ENCODE data around the gene ESYT1.

DNA sequence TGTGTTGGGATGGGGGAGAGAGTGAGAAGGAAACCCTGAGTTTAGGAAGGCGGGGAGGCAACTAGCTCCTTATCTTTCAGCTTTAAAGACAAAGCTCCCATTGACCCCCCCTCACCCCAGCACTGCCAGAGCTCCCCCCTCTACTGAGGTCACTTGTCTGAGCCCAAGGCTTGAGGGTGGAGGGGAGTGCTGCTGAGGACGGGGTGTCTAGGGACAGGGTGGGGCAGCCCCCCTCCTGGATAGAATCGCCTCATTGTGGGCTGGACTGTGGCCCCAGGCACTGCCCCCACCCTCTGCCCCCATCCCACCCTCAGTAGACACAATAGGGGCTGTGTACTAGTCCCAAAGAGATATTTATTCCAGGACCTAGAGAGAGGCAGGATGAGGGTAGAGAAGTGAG lies 45.1 kb upstream of the ESYT1 start:
- TF ChIP-seq, protein P1, sequence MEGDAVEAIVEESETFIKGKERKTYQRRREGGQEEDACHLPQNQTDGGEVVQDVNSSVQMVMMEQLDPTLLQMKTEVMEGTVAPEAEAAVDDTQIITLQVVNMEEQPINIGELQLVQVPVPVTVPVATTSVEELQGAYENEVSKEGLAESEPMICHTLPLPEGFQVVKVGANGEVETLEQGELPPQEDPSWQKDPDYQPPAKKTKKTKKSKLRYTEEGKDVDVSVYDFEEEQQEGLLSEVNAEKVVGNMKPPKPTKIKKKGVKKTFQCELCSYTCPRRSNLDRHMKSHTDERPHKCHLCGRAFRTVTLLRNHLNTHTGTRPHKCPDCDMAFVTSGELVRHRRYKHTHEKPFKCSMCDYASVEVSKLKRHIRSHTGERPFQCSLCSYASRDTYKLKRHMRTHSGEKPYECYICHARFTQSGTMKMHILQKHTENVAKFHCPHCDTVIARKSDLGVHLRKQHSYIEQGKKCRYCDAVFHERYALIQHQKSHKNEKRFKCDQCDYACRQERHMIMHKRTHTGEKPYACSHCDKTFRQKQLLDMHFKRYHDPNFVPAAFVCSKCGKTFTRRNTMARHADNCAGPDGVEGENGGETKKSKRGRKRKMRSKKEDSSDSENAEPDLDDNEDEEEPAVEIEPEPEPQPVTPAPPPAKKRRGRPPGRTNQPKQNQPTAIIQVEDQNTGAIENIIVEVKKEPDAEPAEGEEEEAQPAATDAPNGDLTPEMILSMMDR (conservative IDR thresholded peaks at IDR 0.05; ENCODE audit: low read depth, low read length) = no peak
- TF ChIP-seq EZH2 (IDR thresholded peaks at IDR 0.05; ENCODE audit: borderline replicate concordance, low read depth, low read length, poor library complexity, severe bottlenecking) = no peak

Measured in A673 (cell line).